ENCODE measurements around the gene GATD1. TPM values are rescaled to one million over a fixed set of nuclear protein-coding genes. Genes with fewer than 3 reads are reported as not detected.
"Not testable (repeated sequence)": the region's sequence is repeated elsewhere in the genome, so short reads cannot be mapped to it uniquely, and the experiment has no call there.

The GATD1 gene
- total and polyA plus RNA-seq, 5 donors from 2014 or later = 3.6 to 42.1 (median 5.1) TPM

- peak overlapping the region in 1 of 3 donors; percentile 66 for H3K27ac Mint-ChIP-seq
These were observed 42.7 kb downstream of the GATD1 start for GRCh38 chr11:734541-734940.

GRCh38 chr11:733072-733471, 44.2 kb downstream of the GATD1 start:
- Mint-ChIP-seq H3K27me3 (peaks cover 5% of the 10 kb centered on the region), H3K4me1 (peaks cover 0 to 15% (median 8%) of the 10 kb centered on the region in 4 donors), H3K9me3 (no peaks in the 10 kb centered on the region), H3K36me3 (no peaks in the 10 kb centered on the region), H3K27ac (no peak overlapping the region), H3K4me3 (no peak overlapping the region)
- Histone ChIP-seq H3K27ac (ENCODE audit: insufficient read depth, low read length, poor library complexity, severe bottlenecking) (no peak overlapping the region), H3K36me3 (ENCODE audit: control insufficient read depth, insufficient read depth, low read length) (no peaks in the 10 kb centered on the region), H3K4me3 (ENCODE audit: low read depth, low read length) (no peak overlapping the region), H3K27me3 (ENCODE audit: control insufficient read depth, insufficient read depth, low read length) (no peaks in the 10 kb centered on the region), H3K9me3 (ENCODE audit: control insufficient read depth in 2 of 2, low read length in 2 of 2) (no peaks in the 10 kb centered on the region), H3K4me1 (ENCODE audit: control insufficient read depth, insufficient read depth, low read length, poor library complexity, severe bottlenecking) (peaks cover 12% of the 10 kb centered on the region)
- no peak for DNase-seq
- ATAC-seq (ENCODE audit: low read depth in 2 of 2) = no peak

More at GRCh38 chr11:734541-734940, 42.7 kb downstream of the GATD1 start:
- peaks cover 0 to 25% (median 8%) of the 10 kb centered on the region in 4 donors for H3K4me1 Mint-ChIP-seq
- not testable (repeated sequence) for H3K4me3 ChIP-seq (ENCODE audit: low read depth, low read length); DNase-seq; ATAC-seq (ENCODE audit: low read depth in 2 of 2); H3K27me3 ChIP-seq (ENCODE audit: control insufficient read depth, insufficient read depth, low read length); H3K9me3 ChIP-seq (ENCODE audit: control insufficient read depth in 2 of 2, low read length in 2 of 2); H3K27ac ChIP-seq (ENCODE audit: insufficient read depth, low read length, poor library complexity, severe bottlenecking); H3K4me3 Mint-ChIP-seq; H3K9me3 Mint-ChIP-seq; H3K36me3 Mint-ChIP-seq; H3K36me3 ChIP-seq (ENCODE audit: control insufficient read depth, insufficient read depth, low read length); H3K27me3 Mint-ChIP-seq
- H3K4me1 ChIP-seq (ENCODE audit: control insufficient read depth, insufficient read depth, low read length, poor library complexity, severe bottlenecking) = peaks cover 10% of the 10 kb centered on the region

- DNase-seq = no peak
- no peak for ATAC-seq (ENCODE audit: low read depth in 2 of 2)
- no peaks in the 10 kb centered on the region for H3K9me3 Mint-ChIP-seq
- Histone ChIP-seq H3K9me3 (ENCODE audit: control insufficient read depth in 2 of 2, low read length in 2 of 2) (no peaks in the 10 kb centered on the region), H3K36me3 (ENCODE audit: control insufficient read depth, insufficient read depth, low read length) (no peaks in the 10 kb centered on the region), H3K27ac (ENCODE audit: insufficient read depth, low read length, poor library complexity, severe bottlenecking) (no peak overlapping the region), H3K4me3 (ENCODE audit: low read depth, low read length) (no peak overlapping the region), H3K4me1 (ENCODE audit: control insufficient read depth, insufficient read depth, low read length, poor library complexity, severe bottlenecking) (peaks cover 29% of the 10 kb centered on the region), H3K27me3 (ENCODE audit: control insufficient read depth, insufficient read depth, low read length) (no peaks in the 10 kb centered on the region)
- peaks cover 0 to 15% (median 0%) of the 10 kb centered on the region in 4 donors for H3K4me1 Mint-ChIP-seq
- H3K36me3 Mint-ChIP-seq = no peaks in the 10 kb centered on the region
- H3K27me3 Mint-ChIP-seq = no peaks in the 10 kb centered on the region
- H3K27ac Mint-ChIP-seq = peak overlapping the region in 1 of 3 donors; percentile 49
- no peak overlapping the region for H3K4me3 Mint-ChIP-seq
These were observed 47.7 kb downstream of the GATD1 start for GRCh38 chr11:729492-730074.

- Mint-ChIP-seq H3K27me3 (no peaks in the 10 kb centered on the region), H3K4me3 (no peak overlapping the region), H3K9me3 (no peaks in the 10 kb centered on the region), H3K36me3 (no peaks in the 10 kb centered on the region), H3K27ac (no peak overlapping the region), H3K4me1 (peaks cover 0 to 16% (median 0%) of the 10 kb centered on the region in 4 donors)
- H3K36me3 ChIP-seq (ENCODE audit: control insufficient read depth, insufficient read depth, low read length) = no peaks in the 10 kb centered on the region
- DNase-seq (no peak), ATAC-seq (ENCODE audit: low read depth in 2 of 2) (no peak)
- no peaks in the 10 kb centered on the region for H3K27me3 ChIP-seq (ENCODE audit: control insufficient read depth, insufficient read depth, low read length)
- no peak overlapping the region for H3K27ac ChIP-seq (ENCODE audit: insufficient read depth, low read length, poor library complexity, severe bottlenecking)
- H3K4me1 ChIP-seq (ENCODE audit: control insufficient read depth, insufficient read depth, low read length, poor library complexity, severe bottlenecking) = peaks cover 29% of the 10 kb centered on the region
- H3K9me3 ChIP-seq (ENCODE audit: control insufficient read depth in 2 of 2, low read length in 2 of 2) = no peaks in the 10 kb centered on the region
- H3K4me3 ChIP-seq (ENCODE audit: low read depth, low read length) = no peak overlapping the region
These were observed 48.3 kb downstream of the GATD1 start for GRCh38 chr11:728901-729491.

GRCh38 chr11:727859-728748, 49.2 kb downstream of the GATD1 start:
- Histone ChIP-seq H3K27ac (ENCODE audit: insufficient read depth, low read length, poor library complexity, severe bottlenecking) (no peak overlapping the region), H3K4me1 (ENCODE audit: control insufficient read depth, insufficient read depth, low read length, poor library complexity, severe bottlenecking) (peaks cover 33% of the 10 kb centered on the region), H3K36me3 (ENCODE audit: control insufficient read depth, insufficient read depth, low read length) (no peaks in the 10 kb centered on the region), H3K27me3 (ENCODE audit: control insufficient read depth, insufficient read depth, low read length) (no peaks in the 10 kb centered on the region), H3K9me3 (ENCODE audit: control insufficient read depth in 2 of 2, low read length in 2 of 2) (no peaks in the 10 kb centered on the region), H3K4me3 (ENCODE audit: low read depth, low read length) (no peak overlapping the region)
- Mint-ChIP-seq H3K36me3 (no peaks in the 10 kb centered on the region), H3K27ac (no peak overlapping the region), H3K9me3 (no peaks in the 10 kb centered on the region), H3K4me3 (peak overlapping the region in 1 of 4 donors; percentile 27), H3K27me3 (peaks cover 5% of the 10 kb centered on the region), H3K4me1 (peaks cover 0 to 21% (median 5%) of the 10 kb centered on the region in 4 donors)
- DNase-seq (peak; percentile 69 to 81 (median 76)), ATAC-seq (ENCODE audit: low read depth in 2 of 2) (peak; percentile 79)

GRCh38 chr11:727281-727701, 50.0 kb downstream of the GATD1 start:
- H3K9me3 ChIP-seq (ENCODE audit: control insufficient read depth in 2 of 2, low read length in 2 of 2) = no peaks in the 10 kb centered on the region
- Mint-ChIP-seq H3K9me3 (no peaks in the 10 kb centered on the region), H3K4me3 (peak overlapping the region in 2 of 4 donors; percentile 27 to 38), H3K27ac (no peak overlapping the region), H3K36me3 (no peaks in the 10 kb centered on the region), H3K27me3 (peaks cover 7% of the 10 kb centered on the region), H3K4me1 (peaks cover 0 to 23% (median 7%) of the 10 kb centered on the region in 4 donors)
- no peaks in the 10 kb centered on the region for H3K27me3 ChIP-seq (ENCODE audit: control insufficient read depth, insufficient read depth, low read length)
- DNase-seq (no peak), ATAC-seq (ENCODE audit: low read depth in 2 of 2) (no peak)
- peaks cover 39% of the 10 kb centered on the region for H3K4me1 ChIP-seq (ENCODE audit: control insufficient read depth, insufficient read depth, low read length, poor library complexity, severe bottlenecking)
- no peaks in the 10 kb centered on the region for H3K36me3 ChIP-seq (ENCODE audit: control insufficient read depth, insufficient read depth, low read length)
- H3K27ac ChIP-seq (ENCODE audit: insufficient read depth, low read length, poor library complexity, severe bottlenecking) = no peak overlapping the region
- H3K4me3 ChIP-seq (ENCODE audit: low read depth, low read length) = no peak overlapping the region

GRCh38 chr11:726278-727220, 50.7 kb downstream of the GATD1 start:
- peaks cover 7% of the 10 kb centered on the region for H3K27me3 Mint-ChIP-seq
- H3K9me3 ChIP-seq (ENCODE audit: control insufficient read depth in 2 of 2, low read length in 2 of 2) = no peaks in the 10 kb centered on the region
- H3K4me3 ChIP-seq (ENCODE audit: low read depth, low read length) = no peak overlapping the region
- H3K4me1 Mint-ChIP-seq = peaks cover 0 to 25% (median 7%) of the 10 kb centered on the region in 4 donors
- no peaks in the 10 kb centered on the region for H3K9me3 Mint-ChIP-seq
- no peak overlapping the region for H3K27ac ChIP-seq (ENCODE audit: insufficient read depth, low read length, poor library complexity, severe bottlenecking)
- peak overlapping the region in 1 of 3 donors; percentile 14 for H3K27ac Mint-ChIP-seq
- H3K36me3 ChIP-seq (ENCODE audit: control insufficient read depth, insufficient read depth, low read length) = no peaks in the 10 kb centered on the region
- H3K4me1 ChIP-seq (ENCODE audit: control insufficient read depth, insufficient read depth, low read length, poor library complexity, severe bottlenecking) = peaks cover 47% of the 10 kb centered on the region
- no peaks in the 10 kb centered on the region for H3K36me3 Mint-ChIP-seq
- peak overlapping the region; percentile 43 to 82 (median 74) for H3K4me3 Mint-ChIP-seq
- H3K27me3 ChIP-seq (ENCODE audit: control insufficient read depth, insufficient read depth, low read length) = no peaks in the 10 kb centered on the region
- peak in 2 of 3 donors; percentile 42 to 73 for DNase-seq
- peak; percentile 29 to 38 for ATAC-seq (ENCODE audit: low read depth in 2 of 2)
